Measurements from ENCODE around the gene DCUN1D2.

- no peak for TF ChIP-seq POLR2A (IDR thresholded peaks at IDR 0.05; ENCODE audit: low read depth, low read length)
- TF ChIP-seq POLR2AphosphoS5 (IDR thresholded peaks at IDR 0.05; ENCODE audit: low read depth, low read length) = no peak
- TF ChIP-seq SPI1 (IDR thresholded peaks at IDR 0.05; ENCODE audit: low read depth, low read length) = no peak
- TF ChIP-seq TAF1 (IDR thresholded peaks at IDR 0.05; ENCODE audit: low read depth, low read length) = no peak
These were observed 35.6 kb downstream of the DCUN1D2 start for GRCh38 chr13:113454936-113455335.
